Kidney epithelial cell (primary cell): ENCODE measurements around the gene OMP. TPM values are rescaled to one million over a fixed set of nuclear protein-coding genes. Genes with fewer than 3 reads are reported as not detected.

Experiments used
- DNase-seq: peaks from one replicate; pipeline ENCODE4 v3.0.0-alpha.2; 2010; ENCODE audit warnings: low read depth
- H3K27me3 ChIP-seq: 2 replicates; pipeline ENCODE4 v1.6.0; 2011; ENCODE audit warnings: low read length; ENCODE audit not compliant: control insufficient read depth, insufficient read depth
- H3K36me3 ChIP-seq: 2 replicates; pipeline ENCODE4 v1.5.1; 2011; ENCODE audit warnings: low read length; ENCODE audit not compliant: control insufficient read depth, insufficient read depth
- H3K4me3 ChIP-seq: 2 replicates; pipeline ENCODE4 v1.5.1; 2011; ENCODE audit warnings: low read depth, mild to moderate bottlenecking, control low read depth, low read length
- total RNA-seq: library from RNA; depleted of rRNA; stranded (reverse); fragments of >200 nt; gene quantifications from 2 replicates; pipeline ENCODE4 v1.2.3, GENCODE V29; 2015
- TF ChIP-seq, protein P1 (sequence below): IDR thresholded peaks from 2 replicates; pipeline ENCODE4 v1.5.1; 2011; ENCODE audit warnings: mild to moderate bottlenecking, moderate library complexity, low read length, control low read depth, inconsistent platforms; ENCODE audit not compliant: insufficient read depth, poor library complexity, severe bottlenecking

The OMP gene
- total RNA-seq, 1 donor from 2014 or later: not detected

GRCh38 chr11:77118971-77119370 is 16.3 kb downstream of the OMP start:
- Histone ChIP-seq H3K27me3 (no peaks in the 10 kb centered on the region), H3K36me3 (no peaks in the 10 kb centered on the region), H3K4me3 (no peak overlapping the region)
- TF ChIP-seq, protein P1, sequence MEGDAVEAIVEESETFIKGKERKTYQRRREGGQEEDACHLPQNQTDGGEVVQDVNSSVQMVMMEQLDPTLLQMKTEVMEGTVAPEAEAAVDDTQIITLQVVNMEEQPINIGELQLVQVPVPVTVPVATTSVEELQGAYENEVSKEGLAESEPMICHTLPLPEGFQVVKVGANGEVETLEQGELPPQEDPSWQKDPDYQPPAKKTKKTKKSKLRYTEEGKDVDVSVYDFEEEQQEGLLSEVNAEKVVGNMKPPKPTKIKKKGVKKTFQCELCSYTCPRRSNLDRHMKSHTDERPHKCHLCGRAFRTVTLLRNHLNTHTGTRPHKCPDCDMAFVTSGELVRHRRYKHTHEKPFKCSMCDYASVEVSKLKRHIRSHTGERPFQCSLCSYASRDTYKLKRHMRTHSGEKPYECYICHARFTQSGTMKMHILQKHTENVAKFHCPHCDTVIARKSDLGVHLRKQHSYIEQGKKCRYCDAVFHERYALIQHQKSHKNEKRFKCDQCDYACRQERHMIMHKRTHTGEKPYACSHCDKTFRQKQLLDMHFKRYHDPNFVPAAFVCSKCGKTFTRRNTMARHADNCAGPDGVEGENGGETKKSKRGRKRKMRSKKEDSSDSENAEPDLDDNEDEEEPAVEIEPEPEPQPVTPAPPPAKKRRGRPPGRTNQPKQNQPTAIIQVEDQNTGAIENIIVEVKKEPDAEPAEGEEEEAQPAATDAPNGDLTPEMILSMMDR: no peak
- no peak for DNase-seq

- Histone ChIP-seq H3K27me3 (no peaks in the 10 kb centered on the region), H3K36me3 (no peaks in the 10 kb centered on the region), H3K4me3 (no peak overlapping the region)
- TF ChIP-seq, protein P1: no peak
- no peak for DNase-seq
Measured at GRCh38 chr11:77119531-77119936, 16.9 kb downstream of the OMP start.

DNA sequence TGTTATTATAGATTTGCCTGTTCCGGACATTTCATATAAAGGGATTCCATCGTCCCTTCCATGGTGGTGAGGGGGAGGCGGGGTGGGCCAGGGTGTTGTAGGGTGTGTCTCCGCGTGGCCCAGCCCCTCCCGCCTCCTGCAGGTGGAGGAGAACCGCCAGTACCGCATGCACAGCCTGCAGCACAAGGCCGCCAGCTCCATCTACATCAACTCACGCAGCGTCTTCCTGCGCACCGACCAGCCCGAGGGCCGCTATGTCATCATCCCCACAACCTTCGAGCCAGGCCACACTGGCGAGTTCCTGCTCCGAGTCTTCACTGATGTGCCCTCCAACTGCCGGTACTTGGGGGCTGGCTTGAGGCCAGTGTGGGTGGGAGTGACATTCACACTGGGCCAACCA is 17.9 kb downstream of the OMP start:
- H3K36me3 ChIP-seq: no peaks in the 10 kb centered on the region
- no peak overlapping the region for H3K4me3 ChIP-seq
- no peak for DNase-seq
- no peaks in the 10 kb centered on the region for H3K27me3 ChIP-seq
- TF ChIP-seq, protein P1: no peak

GRCh38 chr11:77121096-77121640 is 18.5 kb downstream of the OMP start:
- no peak overlapping the region for H3K4me3 ChIP-seq
- no peak for DNase-seq
- no peaks in the 10 kb centered on the region for H3K27me3 ChIP-seq
- TF ChIP-seq, protein P1: no peak
- no peaks in the 10 kb centered on the region for H3K36me3 ChIP-seq

- Histone ChIP-seq H3K36me3 (no peaks in the 10 kb centered on the region), H3K4me3 (no peak overlapping the region), H3K27me3 (no peaks in the 10 kb centered on the region)
- no peak for DNase-seq
- TF ChIP-seq, protein P1: no peak
Measured at GRCh38 chr11:77121876-77122575, 19.4 kb downstream of the OMP start.
